HepG2 (cell line): ENCODE results near the gene SGF29.

Experiments
- BHLHE40 ChIP-seq: IDR thresholded peaks from 2 replicates; pipeline ENCODE4 v1.6.1; 2011; ENCODE audit warnings: low read length, improper control_type of control experiment
- CTCF ChIP-seq: sonication (generic); formaldehyde crosslinking; IDR thresholded peaks from 2 replicates; pipeline ENCODE4 v1.5.0; 2020; ENCODE audit warnings: mild to moderate bottlenecking, missing genetic modification reagents, moderate library complexity
- HIVEP1 ChIP-seq: sonication (generic); formaldehyde crosslinking; IDR thresholded peaks from 2 replicates; pipeline ENCODE4 v1.4.0; 2020; ENCODE audit warnings: mild to moderate bottlenecking, missing genetic modification reagents
- HNF1B ChIP-seq: sonication (generic); formaldehyde crosslinking; IDR thresholded peaks from 2 replicates; pipeline ENCODE4 v1.5.1; 2020; ENCODE audit warnings: mild to moderate bottlenecking, moderate library complexity, missing genetic modification reagents
- KDM5A ChIP-seq: fragments of 200-600 bp; sonication (generic); IDR thresholded peaks from 2 replicates; pipeline ENCODE4 v1.7.0; 2018; ENCODE audit warnings: antibody characterized with exemption, mild to moderate bottlenecking, low read length, borderline replicate concordance
- KLF9 ChIP-seq: IDR thresholded peaks from 2 replicates; pipeline ENCODE4 v1.6.1; 2016; ENCODE audit warnings: low read depth
- RFXAP ChIP-seq: sonication (generic); formaldehyde crosslinking; IDR thresholded peaks from 2 replicates; pipeline ENCODE4 v1.4.0; 2020; ENCODE audit warnings: missing genetic modification reagents, borderline replicate concordance
- SIN3A ChIP-seq: IDR thresholded peaks from 2 replicates; pipeline ENCODE4 v1.6.1; 2011; ENCODE audit warnings: low read depth, mild to moderate bottlenecking, control low read depth, low read length, borderline replicate concordance
- SUZ12 ChIP-seq: fragments of 150-350 bp; IDR thresholded peaks from 2 replicates; pipeline ENCODE4 v1.6.1; 2014; ENCODE audit warnings: low read depth, low read length
- ZNF263 ChIP-seq: sonication (generic); formaldehyde crosslinking; IDR thresholded peaks from 2 replicates; pipeline ENCODE4 v1.4.0; 2020; ENCODE audit warnings: missing genetic modification reagents
- ZNF501 ChIP-seq: sonication (generic); formaldehyde crosslinking; IDR thresholded peaks from 2 replicates; pipeline ENCODE4 v1.5.1; 2020; ENCODE audit warnings: mild to moderate bottlenecking, moderate library complexity, missing genetic modification reagents
- ZNF589 ChIP-seq: sonication (generic); formaldehyde crosslinking; conservative IDR thresholded peaks from 2 replicates; pipeline ENCODE4 v1.8.0; 2022; ENCODE audit warnings: mild to moderate bottlenecking, moderate library complexity, missing genetic modification reagents
- ZNF629 ChIP-seq: sonication (generic); formaldehyde crosslinking; conservative IDR thresholded peaks from 2 replicates; pipeline ENCODE4 v1.5.0; 2020; ENCODE audit warnings: missing genetic modification reagents
- ZSCAN30 ChIP-seq: sonication (generic); formaldehyde crosslinking; IDR thresholded peaks from 2 replicates; pipeline ENCODE4 v1.5.0; 2020; ENCODE audit warnings: mild to moderate bottlenecking, missing genetic modification reagents

GRCh38 chr16:28524681-28525171 is 29.0 kb upstream of the SGF29 start:
- TF ChIP-seq ZNF501 (CRISPR knock-in tag) (no peak), ZNF263 (CRISPR knock-in tag) (no peak), SIN3A (no peak), RFXAP (CRISPR knock-in tag) (no peak), ZNF629 (CRISPR knock-in tag) (no peak), ZNF589 (CRISPR knock-in tag) (no peak), HIVEP1 (CRISPR knock-in tag) (no peak), SUZ12 (no peak), KLF9 (no peak), ZSCAN30 (no peak), HNF1B (CRISPR knock-in tag) (no peak), KDM5A (no peak), CTCF (CRISPR knock-in tag) (peak; percentile 34; the same call in 1 of the 2 replicates), BHLHE40 (no peak)
